HepG2 (cell line): ENCODE results near the gene FAM3B. TPM values are rescaled to one million over a fixed set of nuclear protein-coding genes. Genes with fewer than 3 reads are reported as not detected.

Experiments
- ARID2 ChIP-seq: sonication (generic); formaldehyde crosslinking; IDR thresholded peaks from 2 replicates; pipeline ENCODE4 v1.8.1; 2022; ENCODE audit warnings: mild to moderate bottlenecking, missing genetic modification reagents, borderline replicate concordance
- ARNT2 ChIP-seq: sonication (generic); formaldehyde crosslinking; IDR thresholded peaks from 2 replicates; pipeline ENCODE4 v1.8.0; 2022; ENCODE audit warnings: mild to moderate bottlenecking, low read depth, missing genetic modification reagents, moderate library complexity
- DMAP1 ChIP-seq: IDR thresholded peaks from 2 replicates; pipeline ENCODE4 v1.6.1; 2016
- FOXM1 ChIP-seq: sonication (generic); formaldehyde crosslinking; IDR thresholded peaks from 2 replicates; pipeline ENCODE4 v1.5.0; 2020; ENCODE audit warnings: missing genetic modification reagents
- NCOA2 ChIP-seq: sonication (generic); formaldehyde crosslinking; IDR thresholded peaks from 2 replicates; pipeline ENCODE4 v1.8.0; 2022; ENCODE audit warnings: inconsistent platforms
- NKX3-1 ChIP-seq: sonication (generic); formaldehyde crosslinking; IDR thresholded peaks from 2 replicates; pipeline ENCODE4 v1.5.0; 2020; ENCODE audit warnings: missing genetic modification reagents
- PLRG1 ChIP-seq: fragments of 450-650 bp; conservative IDR thresholded peaks from 2 replicates; pipeline ENCODE4 v1.6.1; 2016
- RAD21 ChIP-seq: fragments of 450-650 bp; formaldehyde crosslinking; IDR thresholded peaks from 2 replicates; pipeline ENCODE4 v1.5.0; 2020; ENCODE audit warnings: mild to moderate bottlenecking
- RELA ChIP-seq: sonication (generic); formaldehyde crosslinking; IDR thresholded peaks from 2 replicates; pipeline ENCODE4 v1.4.0; 2020; ENCODE audit warnings: missing genetic modification reagents
- REPIN1 ChIP-seq: sonication (generic); formaldehyde crosslinking; IDR thresholded peaks from 2 replicates; pipeline ENCODE4 v1.8.0; 2022; ENCODE audit warnings: missing genetic modification reagents, low read depth, mild to moderate bottlenecking, borderline replicate concordance
- SMARCE1 ChIP-seq: fragments of 450-650 bp; IDR thresholded peaks from 2 replicates; pipeline ENCODE4 v1.6.1; 2017; ENCODE audit warnings: borderline replicate concordance
- SMC3 ChIP-seq: IDR thresholded peaks from 2 replicates; pipeline ENCODE4 v1.6.1; 2011; ENCODE audit warnings: low read length, improper control_type of control experiment
- SNAPC2 ChIP-seq: sonication (generic); formaldehyde crosslinking; IDR thresholded peaks from 2 replicates; pipeline ENCODE4 v1.8.1; 2022; ENCODE audit warnings: mild to moderate bottlenecking, missing genetic modification reagents
- SPEN ChIP-seq: sonication (generic); formaldehyde crosslinking; IDR thresholded peaks from 2 replicates; pipeline ENCODE4 v1.5.1; 2020; ENCODE audit warnings: low read depth, mild to moderate bottlenecking, missing genetic modification reagents
- THAP11 ChIP-seq: IDR thresholded peaks from 2 replicates; pipeline ENCODE4 v1.6.1; 2016; ENCODE audit warnings: missing biosample characterization, missing genetic modification reagents
- ZNF713 ChIP-seq: sonication (generic); formaldehyde crosslinking; IDR thresholded peaks from 2 replicates; pipeline ENCODE4 v1.4.0; 2020; ENCODE audit warnings: mild to moderate bottlenecking, missing genetic modification reagents
- ZNF773 ChIP-seq: sonication (generic); formaldehyde crosslinking; IDR thresholded peaks from 2 replicates; pipeline ENCODE4 v1.4.0; 2020; ENCODE audit warnings: missing genetic modification reagents, borderline replicate concordance
- ZNF777 ChIP-seq: sonication (generic); formaldehyde crosslinking; IDR thresholded peaks from 2 replicates; pipeline ENCODE4 v1.4.0; 2020; ENCODE audit warnings: missing genetic modification reagents
- ZNF790 ChIP-seq: sonication (generic); formaldehyde crosslinking; IDR thresholded peaks from 2 replicates; pipeline ENCODE4 v1.8.0; 2022; ENCODE audit warnings: missing genetic modification reagents, mild to moderate bottlenecking, borderline replicate concordance
- ZNF850 ChIP-seq: sonication (generic); formaldehyde crosslinking; conservative IDR thresholded peaks from 2 replicates; pipeline ENCODE4 v1.9.0; 2021; ENCODE audit warnings: mild to moderate bottlenecking, missing genetic modification reagents
- ZNF879 ChIP-seq: sonication (generic); formaldehyde crosslinking; IDR thresholded peaks from 2 replicates; pipeline ENCODE4 v1.8.1; 2023; ENCODE audit warnings: missing genetic modification reagents
- polyA plus RNA-seq, 8 experiments: library from polyadenylated mRNA; depleted of rRNA in 3 of 8; stranded (reverse) in 7 of 8; unstranded in 1 of 8; fragments of >200 nt; fragmentation: Illumina TruSeq in 4 of 8; extraction: Trizol in 4 of 8; gene quantifications; 2 replicates each; pipeline versions ENCODE4 v1.2.1 to v1.2.3, GENCODE V29; 2011 to 2016; ENCODE audit warnings: low read depth in 4 of 8, missing spikeins in 1 of 8, mixed read lengths in 1 of 8; ENCODE audit not compliant: insufficient read depth in 1 of 8
- total RNA-seq, 5 experiments: library from RNA; depleted of rRNA; stranded (reverse); fragments of >200 nt; fragmentation: Illumina TruSeq; extraction: Trizol; gene quantifications; 2 replicates each; pipeline ENCODE4 v1.2.3, GENCODE V29; 2016; ENCODE audit warnings: low read depth in 1 of 5
- TF ChIP-seq, protein P1 (sequence below): sonication (generic); formaldehyde crosslinking; IDR thresholded peaks from 2 replicates; pipeline ENCODE4 v1.8.1; 2023; ENCODE audit warnings: mild to moderate bottlenecking, missing genetic modification reagents, borderline replicate concordance
- TF ChIP-seq, protein P2 (sequence below): sonication (generic); formaldehyde crosslinking; IDR thresholded peaks from 2 replicates; pipeline ENCODE4 v1.4.0; 2020; ENCODE audit warnings: missing genetic modification reagents
- TF ChIP-seq, protein P3 (sequence below): sonication (generic); formaldehyde crosslinking; IDR thresholded peaks from 2 replicates; pipeline ENCODE4 v1.5.0; 2020; ENCODE audit warnings: missing genetic modification reagents, mild to moderate bottlenecking, borderline replicate concordance
- TF ChIP-seq, protein P4 (sequence below): sonication (generic); formaldehyde crosslinking; IDR thresholded peaks from 2 replicates; pipeline ENCODE4 v1.8.0; 2022; ENCODE audit warnings: low read depth, missing genetic modification reagents

FAM3B gene
- total and polyA plus RNA-seq, 2 of the 13 experiments (the other 11 are each of a cell fraction or from before 2014, with no cell fraction given): 46.5 to 62.0 TPM

DNA sequence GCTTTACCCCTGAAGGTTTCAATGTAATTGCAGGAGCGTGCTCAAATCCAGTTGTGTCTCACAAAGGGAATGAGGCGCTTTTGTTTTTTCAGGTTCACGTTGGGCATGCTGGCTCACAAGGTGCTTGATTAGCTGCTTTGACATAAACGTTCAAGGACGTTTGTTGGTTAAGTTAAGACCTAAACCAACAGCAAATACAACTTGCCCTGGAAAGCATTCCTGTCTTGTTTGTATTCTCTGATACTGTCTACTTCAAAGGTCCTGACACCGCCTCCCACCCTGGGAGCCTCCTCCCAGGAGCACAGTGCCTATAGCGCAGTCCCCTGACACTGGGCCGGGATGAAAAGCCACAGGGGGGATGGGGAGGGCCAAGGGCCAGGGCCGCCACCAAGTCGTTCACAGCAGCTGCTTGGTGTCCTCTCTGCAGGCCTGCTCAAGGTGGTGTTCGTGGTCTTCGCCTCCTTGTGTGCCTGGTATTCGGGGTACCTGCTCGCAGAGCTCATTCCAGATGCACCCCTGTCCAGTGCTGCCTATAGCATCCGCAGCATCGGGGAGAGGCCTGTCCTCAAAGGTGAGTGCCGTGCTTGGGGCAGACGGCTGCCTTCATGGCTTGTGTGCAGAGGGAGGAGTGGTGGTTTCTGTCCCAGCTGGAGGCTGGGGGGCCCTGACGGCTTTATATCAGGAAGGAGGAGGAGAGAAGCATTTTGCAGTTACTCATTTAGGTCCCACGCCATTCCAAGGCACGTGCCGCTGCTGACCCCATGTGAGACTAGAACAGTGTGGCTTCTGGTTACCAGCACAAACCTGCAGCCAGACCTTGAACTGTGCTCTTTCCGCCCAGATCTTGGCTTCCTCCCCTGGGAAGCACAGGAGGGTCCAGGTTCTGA is 6.1 kb downstream of the FAM3B start (continued):
- TF ChIP-seq, protein P1, sequence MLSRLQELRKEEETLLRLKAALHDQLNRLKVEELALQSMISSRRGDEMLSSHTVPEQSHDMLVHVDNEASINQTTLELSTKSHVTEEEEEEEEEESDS (CRISPR knock-in tag): no peak; the same call in 1 of the 2 replicates
- no peak for TF ChIP-seq RELA
- TF ChIP-seq ZNF790: no peak
- TF ChIP-seq SPEN (CRISPR knock-in tag): peak; percentile 47; the same call in 1 of the 2 replicates
- TF ChIP-seq RAD21 (CRISPR knock-in tag): 0 out of 2 replicates have a peak, but pooled peaks have one; percentile 19
- TF ChIP-seq ARNT2 (CRISPR knock-in tag): peak; percentile 53; the same call in 1 of the 2 replicates
- no peak; the same call in none of the 2 replicates for TF ChIP-seq ZNF777
- no peak for TF ChIP-seq SMARCE1
- no peak for TF ChIP-seq ZNF850
- peak; percentile 95 for TF ChIP-seq NCOA2 (CRISPR knock-in tag)
- no peak for TF ChIP-seq PLRG1
- TF ChIP-seq DMAP1 (CRISPR knock-in tag): peak; percentile 78; the same call in 1 of the 2 replicates
- peak; percentile 84 for TF ChIP-seq REPIN1
- TF ChIP-seq, protein P2, sequence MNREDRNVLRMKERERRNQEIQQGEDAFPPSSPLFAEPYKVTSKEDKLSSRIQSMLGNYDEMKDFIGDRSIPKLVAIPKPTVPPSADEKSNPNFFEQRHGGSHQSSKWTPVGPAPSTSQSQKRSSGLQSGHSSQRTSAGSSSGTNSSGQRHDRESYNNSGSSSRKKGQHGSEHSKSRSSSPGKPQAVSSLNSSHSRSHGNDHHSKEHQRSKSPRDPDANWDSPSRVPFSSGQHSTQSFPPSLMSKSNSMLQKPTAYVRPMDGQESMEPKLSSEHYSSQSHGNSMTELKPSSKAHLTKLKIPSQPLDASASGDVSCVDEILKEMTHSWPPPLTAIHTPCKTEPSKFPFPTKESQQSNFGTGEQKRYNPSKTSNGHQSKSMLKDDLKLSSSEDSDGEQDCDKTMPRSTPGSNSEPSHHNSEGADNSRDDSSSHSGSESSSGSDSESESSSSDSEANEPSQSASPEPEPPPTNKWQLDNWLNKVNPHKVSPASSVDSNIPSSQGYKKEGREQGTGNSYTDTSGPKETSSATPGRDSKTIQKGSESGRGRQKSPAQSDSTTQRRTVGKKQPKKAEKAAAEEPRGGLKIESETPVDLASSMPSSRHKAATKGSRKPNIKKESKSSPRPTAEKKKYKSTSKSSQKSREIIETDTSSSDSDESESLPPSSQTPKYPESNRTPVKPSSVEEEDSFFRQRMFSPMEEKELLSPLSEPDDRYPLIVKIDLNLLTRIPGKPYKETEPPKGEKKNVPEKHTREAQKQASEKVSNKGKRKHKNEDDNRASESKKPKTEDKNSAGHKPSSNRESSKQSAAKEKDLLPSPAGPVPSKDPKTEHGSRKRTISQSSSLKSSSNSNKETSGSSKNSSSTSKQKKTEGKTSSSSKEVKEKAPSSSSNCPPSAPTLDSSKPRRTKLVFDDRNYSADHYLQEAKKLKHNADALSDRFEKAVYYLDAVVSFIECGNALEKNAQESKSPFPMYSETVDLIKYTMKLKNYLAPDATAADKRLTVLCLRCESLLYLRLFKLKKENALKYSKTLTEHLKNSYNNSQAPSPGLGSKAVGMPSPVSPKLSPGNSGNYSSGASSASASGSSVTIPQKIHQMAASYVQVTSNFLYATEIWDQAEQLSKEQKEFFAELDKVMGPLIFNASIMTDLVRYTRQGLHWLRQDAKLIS: 0 out of 2 replicates have a peak, but pooled peaks have one; percentile 30
- TF ChIP-seq THAP11 (CRISPR knock-in tag): peak; percentile 24
- no peak for TF ChIP-seq ARID2 (CRISPR knock-in tag)
- TF ChIP-seq, protein P3, sequence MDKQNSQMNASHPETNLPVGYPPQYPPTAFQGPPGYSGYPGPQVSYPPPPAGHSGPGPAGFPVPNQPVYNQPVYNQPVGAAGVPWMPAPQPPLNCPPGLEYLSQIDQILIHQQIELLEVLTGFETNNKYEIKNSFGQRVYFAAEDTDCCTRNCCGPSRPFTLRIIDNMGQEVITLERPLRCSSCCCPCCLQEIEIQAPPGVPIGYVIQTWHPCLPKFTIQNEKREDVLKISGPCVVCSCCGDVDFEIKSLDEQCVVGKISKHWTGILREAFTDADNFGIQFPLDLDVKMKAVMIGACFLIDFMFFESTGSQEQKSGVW (CRISPR knock-in tag): no peak
- peak; percentile 60; the same call in 1 of the 2 replicates for TF ChIP-seq SNAPC2
- no peak for TF ChIP-seq FOXM1 (CRISPR knock-in tag)
- no peak for TF ChIP-seq SMC3
- TF ChIP-seq ZNF879 (CRISPR knock-in tag): no peak
- TF ChIP-seq ZNF713 (CRISPR knock-in tag): no peak
- TF ChIP-seq, protein P4, sequence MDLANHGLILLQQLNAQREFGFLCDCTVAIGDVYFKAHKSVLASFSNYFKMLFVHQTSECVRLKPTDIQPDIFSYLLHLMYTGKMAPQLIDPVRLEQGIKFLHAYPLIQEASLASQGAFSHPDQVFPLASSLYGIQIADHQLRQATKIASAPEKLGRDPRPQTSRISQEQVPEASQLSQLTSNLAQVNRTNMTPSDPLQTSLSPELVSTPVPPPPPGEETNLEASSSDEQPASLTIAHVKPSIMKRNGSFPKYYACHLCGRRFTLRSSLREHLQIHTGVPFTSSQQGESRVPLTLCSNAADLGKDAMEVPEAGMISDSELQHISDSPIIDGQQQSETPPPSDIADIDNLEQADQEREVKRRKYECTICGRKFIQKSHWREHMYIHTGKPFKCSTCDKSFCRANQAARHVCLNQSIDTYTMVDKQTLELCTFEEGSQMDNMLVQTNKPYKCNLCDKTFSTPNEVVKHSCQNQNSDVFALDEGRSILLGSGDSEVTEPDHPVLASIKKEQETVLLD (CRISPR knock-in tag): no peak
- TF ChIP-seq ZNF773: no peak; the same call in 1 of the 2 replicates
- TF ChIP-seq NKX3-1 (CRISPR knock-in tag): peak; percentile 95; the same call in 1 of the 2 replicates
